ENCODE measurements around the gene LRRC8A.
"Not testable (repeated sequence)": the region's sequence is repeated elsewhere in the genome, so short reads cannot be mapped to it uniquely, and the experiment has no call there.

Gene LRRC8A

GRCh38 chr9:128847803-128848202, 34.1 kb upstream of the LRRC8A start:
- Histone ChIP-seq H3K9me3 (ENCODE audit: control insufficient read depth in 1 of 2, low read length in 2 of 2) (peaks cover 0 to 6% of the 10 kb centered on the region in 2 donors), H3K27ac (ENCODE audit: low read length) (no peak overlapping the region), H3K4me3 (ENCODE audit: low read depth in 1 of 2, low read length in 2 of 2) (no peak overlapping the region)

GRCh38 chr9:128851024-128851423, 30.9 kb upstream of the LRRC8A start:
- not testable (repeated sequence) for H3K27ac ChIP-seq (ENCODE audit: low read length); H3K4me1 ChIP-seq (ENCODE audit: control insufficient read depth in 1 of 2, insufficient read depth in 2 of 2, low read length in 2 of 2); H3K36me3 ChIP-seq (ENCODE audit: control insufficient read depth in 1 of 2, insufficient read depth in 2 of 2, low read length in 2 of 2); H3K4me3 ChIP-seq (ENCODE audit: low read depth in 1 of 2, low read length in 2 of 2); H3K27me3 ChIP-seq (ENCODE audit: low read depth, low read length); H3K9me3 ChIP-seq (ENCODE audit: control insufficient read depth in 1 of 2, low read length in 2 of 2)

More at GRCh38 chr9:128847803-128848202, 34.1 kb upstream of the LRRC8A start:
- no peaks in the 10 kb centered on the region for H3K27me3 ChIP-seq (ENCODE audit: low read depth, low read length)
- H3K36me3 ChIP-seq (ENCODE audit: control insufficient read depth in 1 of 2, insufficient read depth in 2 of 2, low read length in 2 of 2): peaks cover 0 to 3% of the 10 kb centered on the region in 2 donors
- H3K4me1 ChIP-seq (ENCODE audit: control insufficient read depth in 1 of 2, insufficient read depth in 2 of 2, low read length in 2 of 2): no peaks in the 10 kb centered on the region

- H3K36me3 ChIP-seq (ENCODE audit: control insufficient read depth in 1 of 2, insufficient read depth in 2 of 2, low read length in 2 of 2); H3K27me3 ChIP-seq (ENCODE audit: low read depth, low read length); H3K27ac ChIP-seq (ENCODE audit: low read length); H3K4me1 ChIP-seq (ENCODE audit: control insufficient read depth in 1 of 2, insufficient read depth in 2 of 2, low read length in 2 of 2); H3K4me3 ChIP-seq (ENCODE audit: low read depth in 1 of 2, low read length in 2 of 2); H3K9me3 ChIP-seq (ENCODE audit: control insufficient read depth in 1 of 2, low read length in 2 of 2): not testable (repeated sequence)
Observed at GRCh38 chr9:128851779-128852600, 29.9 kb upstream of the LRRC8A start.

- not testable (repeated sequence) for H3K4me1 ChIP-seq (ENCODE audit: control insufficient read depth in 1 of 2, insufficient read depth in 2 of 2, low read length in 2 of 2); H3K27ac ChIP-seq (ENCODE audit: low read length); H3K9me3 ChIP-seq (ENCODE audit: control insufficient read depth in 1 of 2, low read length in 2 of 2); H3K36me3 ChIP-seq (ENCODE audit: control insufficient read depth in 1 of 2, insufficient read depth in 2 of 2, low read length in 2 of 2); H3K4me3 ChIP-seq (ENCODE audit: low read depth in 1 of 2, low read length in 2 of 2); H3K27me3 ChIP-seq (ENCODE audit: low read depth, low read length)
Observed at GRCh38 chr9:128852646-128853045, 29.3 kb upstream of the LRRC8A start.

- not testable (repeated sequence) for H3K4me1 ChIP-seq (ENCODE audit: control insufficient read depth in 1 of 2, insufficient read depth in 2 of 2, low read length in 2 of 2); H3K27me3 ChIP-seq (ENCODE audit: low read depth, low read length); H3K27ac ChIP-seq (ENCODE audit: low read length); H3K9me3 ChIP-seq (ENCODE audit: control insufficient read depth in 1 of 2, low read length in 2 of 2); H3K36me3 ChIP-seq (ENCODE audit: control insufficient read depth in 1 of 2, insufficient read depth in 2 of 2, low read length in 2 of 2); H3K4me3 ChIP-seq (ENCODE audit: low read depth in 1 of 2, low read length in 2 of 2)
Observed at GRCh38 chr9:128854454-128854853, 27.5 kb upstream of the LRRC8A start.

- H3K4me3 ChIP-seq (ENCODE audit: low read depth in 1 of 2, low read length in 2 of 2); H3K27me3 ChIP-seq (ENCODE audit: low read depth, low read length); H3K9me3 ChIP-seq (ENCODE audit: control insufficient read depth in 1 of 2, low read length in 2 of 2); H3K27ac ChIP-seq (ENCODE audit: low read length); H3K4me1 ChIP-seq (ENCODE audit: control insufficient read depth in 1 of 2, insufficient read depth in 2 of 2, low read length in 2 of 2); H3K36me3 ChIP-seq (ENCODE audit: control insufficient read depth in 1 of 2, insufficient read depth in 2 of 2, low read length in 2 of 2): not testable (repeated sequence)
Observed at GRCh38 chr9:128858476-128858875, 23.5 kb upstream of the LRRC8A start.

GRCh38 chr9:128860937-128861336, 21.0 kb upstream of the LRRC8A start:
- no peaks in the 10 kb centered on the region for H3K36me3 ChIP-seq (ENCODE audit: control insufficient read depth in 1 of 2, insufficient read depth in 2 of 2, low read length in 2 of 2)
- H3K9me3 ChIP-seq (ENCODE audit: control insufficient read depth in 1 of 2, low read length in 2 of 2): no peaks in the 10 kb centered on the region
- H3K4me1 ChIP-seq (ENCODE audit: control insufficient read depth in 1 of 2, insufficient read depth in 2 of 2, low read length in 2 of 2): no peaks in the 10 kb centered on the region
- no peak overlapping the region for H3K27ac ChIP-seq (ENCODE audit: low read length)
- H3K27me3 ChIP-seq (ENCODE audit: low read depth, low read length): no peaks in the 10 kb centered on the region
- H3K4me3 ChIP-seq (ENCODE audit: low read depth in 1 of 2, low read length in 2 of 2): no peak overlapping the region

GRCh38 chr9:128861501-128861900, 20.4 kb upstream of the LRRC8A start:
- H3K36me3 ChIP-seq (ENCODE audit: control insufficient read depth in 1 of 2, insufficient read depth in 2 of 2, low read length in 2 of 2): no peaks in the 10 kb centered on the region
- H3K27ac ChIP-seq (ENCODE audit: low read length): no peak overlapping the region
- H3K4me3 ChIP-seq (ENCODE audit: low read depth in 1 of 2, low read length in 2 of 2): no peak overlapping the region
- H3K27me3 ChIP-seq (ENCODE audit: low read depth, low read length): no peaks in the 10 kb centered on the region
- H3K9me3 ChIP-seq (ENCODE audit: control insufficient read depth in 1 of 2, low read length in 2 of 2): no peaks in the 10 kb centered on the region
- no peaks in the 10 kb centered on the region for H3K4me1 ChIP-seq (ENCODE audit: control insufficient read depth in 1 of 2, insufficient read depth in 2 of 2, low read length in 2 of 2)

- Histone ChIP-seq H3K4me3 (ENCODE audit: low read depth in 1 of 2, low read length in 2 of 2) (no peak overlapping the region), H3K9me3 (ENCODE audit: control insufficient read depth in 1 of 2, low read length in 2 of 2) (no peaks in the 10 kb centered on the region), H3K27ac (ENCODE audit: low read length) (no peak overlapping the region), H3K4me1 (ENCODE audit: control insufficient read depth in 1 of 2, insufficient read depth in 2 of 2, low read length in 2 of 2) (no peaks in the 10 kb centered on the region), H3K36me3 (ENCODE audit: control insufficient read depth in 1 of 2, insufficient read depth in 2 of 2, low read length in 2 of 2) (no peaks in the 10 kb centered on the region), H3K27me3 (ENCODE audit: low read depth, low read length) (no peaks in the 10 kb centered on the region)
Observed at GRCh38 chr9:128862401-128862851, 19.5 kb upstream of the LRRC8A start.

GRCh38 chr9:128863647-128864046, 18.3 kb upstream of the LRRC8A start:
- Histone ChIP-seq H3K4me1 (ENCODE audit: control insufficient read depth in 1 of 2, insufficient read depth in 2 of 2, low read length in 2 of 2) (no peaks in the 10 kb centered on the region), H3K27ac (ENCODE audit: low read length) (no peak overlapping the region), H3K27me3 (ENCODE audit: low read depth, low read length) (no peaks in the 10 kb centered on the region), H3K4me3 (ENCODE audit: low read depth in 1 of 2, low read length in 2 of 2) (no peak overlapping the region), H3K36me3 (ENCODE audit: control insufficient read depth in 1 of 2, insufficient read depth in 2 of 2, low read length in 2 of 2) (no peaks in the 10 kb centered on the region), H3K9me3 (ENCODE audit: control insufficient read depth in 1 of 2, low read length in 2 of 2) (no peaks in the 10 kb centered on the region)

- H3K4me1 ChIP-seq (ENCODE audit: control insufficient read depth in 1 of 2, insufficient read depth in 2 of 2, low read length in 2 of 2): no peaks in the 10 kb centered on the region
- no peaks in the 10 kb centered on the region for H3K36me3 ChIP-seq (ENCODE audit: control insufficient read depth in 1 of 2, insufficient read depth in 2 of 2, low read length in 2 of 2)
- no peak overlapping the region for H3K27ac ChIP-seq (ENCODE audit: low read length)
- no peaks in the 10 kb centered on the region for H3K27me3 ChIP-seq (ENCODE audit: low read depth, low read length)
- no peak overlapping the region for H3K4me3 ChIP-seq (ENCODE audit: low read depth in 1 of 2, low read length in 2 of 2)
- H3K9me3 ChIP-seq (ENCODE audit: control insufficient read depth in 1 of 2, low read length in 2 of 2): no peaks in the 10 kb centered on the region
Observed at GRCh38 chr9:128870128-128870940, 11.6 kb upstream of the LRRC8A start.

Measured in muscle layer of duodenum (tissue), 2 donors.